ENCODE measurements around the gene PLCB1.
"Not testable (repeated sequence)": the region's sequence is repeated elsewhere in the genome, so short reads cannot be mapped to it uniquely, and the experiment has no call there.

Gene PLCB1

DNA sequence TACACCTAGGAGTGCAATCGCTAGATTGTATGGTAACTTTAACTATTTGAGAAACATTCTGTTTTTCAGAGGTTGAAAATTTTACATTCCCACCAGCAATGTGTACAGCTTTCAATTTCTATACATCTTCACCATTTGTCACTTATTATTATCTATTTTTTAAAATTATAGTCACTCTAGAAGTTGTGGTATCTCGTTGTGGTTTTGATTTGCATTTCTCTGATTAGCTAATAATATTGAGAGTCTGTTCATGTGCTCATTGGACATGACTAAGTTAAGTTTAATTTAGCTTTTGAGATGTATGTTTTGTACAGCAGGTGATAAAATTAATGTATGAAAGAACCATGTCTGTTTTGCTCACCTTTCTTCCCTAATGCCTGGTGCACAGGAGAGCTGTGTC lies 34.8 kb upstream of the PLCB1 start:
- no peak overlapping the region for H3K4me3 ChIP-seq (replicated peaks in 1 of 2; ENCODE audit: low read depth in 2 of 2, low read length in 2 of 2)
- TF ChIP-seq CTCF (IDR thresholded peaks at IDR 0.05; ENCODE audit: low read depth, low read length) = no peak
- no peak for DNase-seq (ENCODE audit: low read depth in 2 of 2)

GRCh38 chr20:8104252-8104651 lies 27.8 kb upstream of the PLCB1 start:
- no peak for DNase-seq (ENCODE audit: low read depth in 2 of 2)
- no peak overlapping the region for H3K4me3 ChIP-seq (replicated peaks in 1 of 2; ENCODE audit: low read depth in 2 of 2, low read length in 2 of 2)
- no peak for TF ChIP-seq CTCF (IDR thresholded peaks at IDR 0.05; ENCODE audit: low read depth, low read length)

GRCh38 chr20:8114612-8115011 lies 17.5 kb upstream of the PLCB1 start:
- not testable (repeated sequence) for DNase-seq (ENCODE audit: low read depth in 2 of 2); H3K4me3 ChIP-seq (replicated peaks in 1 of 2; ENCODE audit: low read depth in 2 of 2, low read length in 2 of 2)

- DNase-seq (ENCODE audit: low read depth in 2 of 2) = no peak
Measured at GRCh38 chr20:8115436-8115835, 16.6 kb upstream of the PLCB1 start.

GRCh38 chr20:8116067-8116811 lies 15.8 kb upstream of the PLCB1 start:
- DNase-seq (ENCODE audit: low read depth in 2 of 2) = peak; percentile 72 to 79
- H3K4me3 ChIP-seq (replicated peaks in 1 of 2; ENCODE audit: low read depth in 2 of 2, low read length in 2 of 2) = no peak overlapping the region
- TF ChIP-seq CTCF (IDR thresholded peaks at IDR 0.05; ENCODE audit: low read depth, low read length) = no peak

More at GRCh38 chr20:8115436-8115835, 16.6 kb upstream of the PLCB1 start:
- TF ChIP-seq CTCF (IDR thresholded peaks at IDR 0.05; ENCODE audit: low read depth, low read length) = no peak
- H3K4me3 ChIP-seq (replicated peaks in 1 of 2; ENCODE audit: low read depth in 2 of 2, low read length in 2 of 2) = no peak overlapping the region

DNA sequence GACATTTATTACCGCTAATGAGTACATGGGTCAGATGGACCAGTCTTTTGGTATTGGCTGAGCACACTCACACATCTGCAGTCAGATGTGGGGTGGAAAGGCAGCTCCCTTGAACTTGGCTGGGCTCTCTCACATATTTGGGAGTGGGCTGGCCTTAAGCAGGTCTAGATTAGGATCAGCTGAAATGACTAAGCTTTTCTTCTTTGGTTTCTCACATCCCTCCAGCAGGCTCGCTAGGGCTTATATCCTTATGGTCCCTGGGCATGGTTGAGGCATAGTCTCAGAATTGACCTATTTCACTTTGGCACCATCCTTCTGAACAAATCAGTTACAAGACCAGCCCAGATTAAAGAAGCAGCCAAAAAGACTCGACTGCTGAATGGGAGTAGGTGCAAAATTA lies 14.4 kb upstream of the PLCB1 start:
- H3K4me3 ChIP-seq (replicated peaks in 1 of 2; ENCODE audit: low read depth in 2 of 2, low read length in 2 of 2) = no peak overlapping the region
- TF ChIP-seq CTCF (IDR thresholded peaks at IDR 0.05; ENCODE audit: low read depth, low read length) = no peak
- DNase-seq (ENCODE audit: low read depth in 2 of 2) = no peak

DNA sequence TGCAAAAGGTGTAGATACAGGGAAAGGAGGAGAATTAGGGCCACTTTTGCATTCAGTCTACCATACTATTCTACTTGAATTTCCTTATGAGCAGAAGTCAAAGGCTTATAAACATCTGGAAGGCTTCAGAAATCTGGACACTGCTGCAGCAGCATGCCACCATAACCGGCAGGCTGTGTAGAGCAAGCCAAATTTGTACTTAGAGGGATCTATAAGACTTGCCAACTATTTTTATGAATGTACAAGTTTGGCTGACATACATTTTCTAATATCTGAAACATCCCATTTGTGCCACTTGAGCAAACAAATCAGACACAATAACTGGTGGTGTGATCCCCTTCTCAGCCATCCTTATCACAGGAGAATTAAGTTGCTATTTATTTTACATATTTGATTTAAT lies 14.0 kb upstream of the PLCB1 start:
- no peak for TF ChIP-seq CTCF (IDR thresholded peaks at IDR 0.05; ENCODE audit: low read depth, low read length)
- peak in 1 of 2 donors; percentile 77 for DNase-seq (ENCODE audit: low read depth in 2 of 2)
- no peak overlapping the region for H3K4me3 ChIP-seq (replicated peaks in 1 of 2; ENCODE audit: low read depth in 2 of 2, low read length in 2 of 2)
